ENCODE results near the gene TOMM6. TPM values are rescaled to one million over a fixed set of nuclear protein-coding genes. Genes with fewer than 3 reads are reported as not detected.

TOMM6 gene
- 100 to 1,000 TPM in 3 of 4 donors, 10 to 100 TPM in 1; 76.9 to 146 (median 118) TPM for total RNA-seq

DNA sequence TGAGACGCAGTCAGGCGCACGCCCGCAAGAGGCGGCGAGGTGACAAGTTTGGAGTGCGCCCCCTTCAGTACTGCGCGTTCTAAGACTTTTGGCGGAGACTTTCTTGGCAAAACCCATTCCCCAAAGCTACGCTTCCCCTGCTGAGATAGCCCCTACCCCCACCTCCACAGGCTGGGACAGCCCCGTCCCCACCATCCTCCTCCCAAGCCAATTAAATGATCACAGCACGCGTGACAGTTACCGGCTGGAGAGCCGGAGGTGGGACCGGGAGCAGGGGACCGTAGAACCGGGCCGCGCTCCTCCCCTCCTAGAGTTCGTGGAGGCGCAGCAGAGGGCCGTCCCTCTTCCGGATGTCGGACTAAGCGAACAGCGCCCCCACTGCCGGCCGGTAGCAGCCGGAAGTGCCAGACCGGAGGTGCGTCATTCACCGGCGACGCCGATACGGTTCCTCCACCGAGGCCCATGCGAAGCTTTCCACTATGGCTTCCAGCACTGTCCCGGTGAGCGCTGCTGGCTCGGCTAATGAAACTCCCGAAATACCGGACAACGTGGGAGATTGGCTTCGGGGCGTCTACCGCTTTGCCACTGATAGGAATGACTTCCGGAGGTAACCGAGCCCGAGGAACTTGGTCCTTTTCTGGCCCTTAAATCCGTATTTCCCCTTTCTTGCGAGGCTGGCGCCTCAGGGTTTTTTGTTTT, at the start of gene TOMM6:
TSS of gene TOMM6 (plus strand) at position 476 of the 699 bp plus-strand sequence. CDS start at position 480, 4 bp downstream.
- DNase-seq (ENCODE audit: low spot score) (peak; percentile 85), ATAC-seq (ENCODE audit: low FRiP score) (peak; percentile 86)
- TF ChIP-seq, protein P1, sequence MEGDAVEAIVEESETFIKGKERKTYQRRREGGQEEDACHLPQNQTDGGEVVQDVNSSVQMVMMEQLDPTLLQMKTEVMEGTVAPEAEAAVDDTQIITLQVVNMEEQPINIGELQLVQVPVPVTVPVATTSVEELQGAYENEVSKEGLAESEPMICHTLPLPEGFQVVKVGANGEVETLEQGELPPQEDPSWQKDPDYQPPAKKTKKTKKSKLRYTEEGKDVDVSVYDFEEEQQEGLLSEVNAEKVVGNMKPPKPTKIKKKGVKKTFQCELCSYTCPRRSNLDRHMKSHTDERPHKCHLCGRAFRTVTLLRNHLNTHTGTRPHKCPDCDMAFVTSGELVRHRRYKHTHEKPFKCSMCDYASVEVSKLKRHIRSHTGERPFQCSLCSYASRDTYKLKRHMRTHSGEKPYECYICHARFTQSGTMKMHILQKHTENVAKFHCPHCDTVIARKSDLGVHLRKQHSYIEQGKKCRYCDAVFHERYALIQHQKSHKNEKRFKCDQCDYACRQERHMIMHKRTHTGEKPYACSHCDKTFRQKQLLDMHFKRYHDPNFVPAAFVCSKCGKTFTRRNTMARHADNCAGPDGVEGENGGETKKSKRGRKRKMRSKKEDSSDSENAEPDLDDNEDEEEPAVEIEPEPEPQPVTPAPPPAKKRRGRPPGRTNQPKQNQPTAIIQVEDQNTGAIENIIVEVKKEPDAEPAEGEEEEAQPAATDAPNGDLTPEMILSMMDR (IDR thresholded peaks at IDR 0.05): peak in 2 of 3 donors; percentile 34 to 95

DNA sequence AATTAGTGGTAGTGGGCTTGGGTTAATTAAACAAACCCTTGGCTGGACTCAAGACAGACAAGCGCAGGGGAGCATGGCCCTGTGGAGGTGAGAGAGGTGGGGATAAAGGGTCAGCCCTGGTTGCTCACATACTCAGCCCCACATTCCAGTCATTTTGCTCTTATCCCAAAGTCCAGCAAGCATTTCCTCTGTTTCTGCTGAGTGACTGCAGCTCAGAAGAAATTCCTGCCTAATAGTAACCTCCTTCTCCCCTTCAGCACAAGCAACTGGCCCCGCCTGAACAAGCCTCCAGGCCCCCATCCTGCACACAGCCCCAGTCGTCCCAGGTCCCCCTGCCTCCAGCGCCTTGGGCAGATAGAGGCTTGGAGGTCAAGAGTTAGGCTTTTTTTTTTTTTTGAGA, 48.5 kb upstream of the TOMM6 start:
- DNase-seq (ENCODE audit: low spot score) (no peak), ATAC-seq (ENCODE audit: low FRiP score) (no peak)
- TF ChIP-seq, protein P1 (IDR thresholded peaks at IDR 0.05): no peak

DNA sequence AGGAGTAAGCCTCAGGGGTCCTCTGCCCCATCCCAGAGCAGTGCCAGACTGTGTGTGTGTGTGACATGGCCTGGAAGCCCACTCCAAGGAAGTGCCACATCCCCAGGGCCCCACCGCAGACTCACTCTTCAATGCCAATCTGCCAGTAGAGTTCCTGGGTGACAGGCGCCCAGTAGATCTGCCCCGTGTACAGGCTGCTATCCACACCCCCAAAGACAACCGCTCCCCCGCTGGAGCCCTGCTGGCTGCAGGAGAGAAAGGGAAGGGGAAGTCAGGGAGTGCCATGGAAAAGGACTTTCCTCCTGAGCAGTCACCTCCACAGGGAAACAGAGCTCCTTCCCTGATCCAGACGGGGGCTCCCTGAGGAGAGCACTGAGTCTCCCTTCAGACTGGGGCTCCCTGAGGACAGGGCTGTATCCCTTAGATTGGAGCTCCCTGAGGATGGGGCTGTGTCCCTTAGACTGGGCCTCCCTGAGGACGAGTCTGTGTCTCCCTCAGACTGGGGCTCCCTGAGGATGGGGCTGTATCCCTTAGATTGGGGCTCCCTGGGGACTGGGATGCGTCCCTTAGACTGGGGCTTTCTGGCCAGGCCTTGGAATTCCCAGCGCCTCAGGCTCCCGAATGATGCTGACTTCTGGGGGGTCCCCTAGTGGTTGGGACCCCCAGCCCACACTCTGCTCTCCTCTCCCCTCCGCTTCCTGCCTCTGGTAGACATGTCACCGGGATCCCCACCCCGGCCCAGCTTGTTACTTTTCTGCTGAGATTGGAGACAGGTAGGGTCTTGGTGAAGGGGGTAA, 46.9 kb upstream of the TOMM6 start:
- ATAC-seq (ENCODE audit: low FRiP score): no peak
- TF ChIP-seq, protein P1 (IDR thresholded peaks at IDR 0.05): no peak
- DNase-seq (ENCODE audit: low spot score): no peak

DNA sequence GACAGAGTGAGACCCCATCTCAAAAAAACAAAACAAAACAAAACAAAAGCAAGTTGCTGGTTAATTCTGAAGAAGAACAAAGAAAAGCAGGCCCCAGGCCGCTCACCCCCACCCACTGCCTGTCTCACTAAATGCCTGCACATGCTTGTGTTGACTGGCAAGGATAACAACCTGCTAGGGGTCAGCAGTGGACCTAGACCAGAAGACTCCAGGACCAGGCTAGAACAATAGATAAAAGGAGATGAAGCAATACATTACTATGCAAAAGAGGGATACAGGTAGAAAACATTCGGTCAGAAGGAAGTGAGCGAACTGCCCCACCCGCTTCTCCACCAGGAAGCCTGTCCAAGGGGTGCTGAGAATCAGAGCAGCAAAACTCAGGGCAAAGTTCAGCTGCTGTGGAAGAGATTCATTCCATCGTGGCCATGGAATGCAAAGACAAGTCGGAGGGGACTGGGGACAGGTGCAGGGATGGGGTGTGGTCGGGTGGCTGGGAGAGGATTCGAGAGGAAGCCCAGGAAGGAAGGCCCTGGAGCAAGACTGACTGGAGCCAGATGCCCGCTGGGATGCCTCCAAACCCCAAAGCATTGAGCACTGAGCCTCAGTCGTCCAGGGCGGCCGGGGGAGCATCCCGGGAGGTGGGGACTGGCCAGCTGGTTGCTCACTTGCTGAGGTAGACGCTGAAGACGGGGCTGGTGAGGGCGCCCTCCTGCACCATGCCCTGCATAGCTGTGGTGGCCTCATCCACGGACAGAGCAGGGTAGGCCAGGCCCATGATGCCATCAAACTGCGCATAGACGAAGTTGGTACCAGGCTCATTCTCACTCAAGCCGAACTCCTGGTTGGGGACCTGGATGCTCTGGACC, 45.6 kb upstream of the TOMM6 start:
- DNase-seq (ENCODE audit: low spot score): no peak
- TF ChIP-seq, protein P1 (IDR thresholded peaks at IDR 0.05): no peak
- ATAC-seq (ENCODE audit: low FRiP score): no peak

DNA sequence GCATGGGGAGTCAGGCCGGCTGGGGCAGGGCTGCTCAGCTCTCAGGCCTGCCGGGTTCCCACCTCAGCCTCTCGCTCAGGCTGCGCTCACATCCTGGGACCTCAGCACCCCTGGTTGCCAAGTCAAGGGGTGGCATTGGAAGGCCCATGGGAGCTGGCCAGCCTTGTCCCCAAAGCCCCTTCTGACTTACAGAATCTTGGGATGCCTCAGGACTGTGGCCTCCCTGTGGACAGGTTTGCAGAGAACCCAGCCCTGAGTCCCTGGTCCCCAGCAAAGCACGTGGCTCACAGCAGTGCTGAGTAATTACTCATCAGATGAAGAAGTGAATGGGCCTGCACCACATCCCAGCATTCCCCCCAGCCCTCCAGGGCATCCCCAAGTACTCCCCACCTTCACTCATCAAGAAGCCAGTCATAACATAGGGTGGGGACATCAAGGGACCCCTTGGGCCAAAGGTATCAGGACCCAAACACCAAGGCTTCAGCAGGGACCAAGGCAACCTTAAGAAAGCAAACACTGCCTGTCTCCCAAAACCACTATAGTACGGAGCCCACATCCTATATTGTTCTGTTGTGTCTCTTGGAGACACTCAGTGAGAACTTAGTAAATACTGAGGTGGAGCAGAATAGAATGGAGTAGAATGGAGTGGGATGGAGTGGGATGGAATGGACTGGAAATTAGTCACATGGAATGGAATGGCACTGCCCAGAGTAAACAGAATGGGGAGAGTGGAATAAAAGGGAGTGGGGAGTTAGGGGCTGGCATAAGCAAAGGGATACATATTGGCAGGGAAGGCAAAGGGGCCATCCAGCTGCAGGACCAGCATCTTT, 43.9 kb upstream of the TOMM6 start:
- TF ChIP-seq, protein P1 (IDR thresholded peaks at IDR 0.05): no peak
- no peak for ATAC-seq (ENCODE audit: low FRiP score)
- no peak for DNase-seq (ENCODE audit: low spot score)

DNA sequence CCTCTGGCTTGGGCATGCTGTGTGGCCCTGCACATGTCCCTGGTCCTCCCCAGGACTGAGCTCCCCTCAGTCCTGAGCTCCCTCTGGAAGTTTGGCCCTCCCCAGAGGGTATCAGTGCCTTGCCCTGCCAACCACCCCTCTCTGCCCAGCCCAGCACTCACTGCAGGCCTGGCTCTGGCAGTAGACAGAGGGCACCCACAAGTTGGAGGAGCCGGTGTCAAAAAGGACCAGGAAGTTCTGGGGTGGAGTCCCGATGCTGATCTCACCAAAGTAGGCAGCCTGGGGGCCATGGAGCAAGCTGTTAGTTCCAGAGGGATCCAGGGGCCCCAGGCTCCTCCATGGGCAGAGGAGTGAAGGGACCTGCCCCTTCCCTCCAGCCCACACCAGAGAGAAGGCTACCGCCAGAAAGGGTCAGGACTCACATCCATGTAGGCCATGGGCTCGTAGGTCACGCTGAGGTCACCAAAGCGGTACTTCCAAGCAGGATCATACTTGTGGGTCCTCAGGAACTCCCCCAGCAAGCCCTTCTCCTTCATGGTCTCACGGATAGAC, 43.2 kb upstream of the TOMM6 start:
- ATAC-seq (ENCODE audit: low FRiP score) (no peak), DNase-seq (ENCODE audit: low spot score) (no peak)
- TF ChIP-seq, protein P1 (IDR thresholded peaks at IDR 0.05): no peak

All from omental fat pad (tissue), 4 donors.